Neutrophil (primary cell): ENCODE measurements around the gene CKS1B.
A peak's percentile ranks its signal among the peaks of the same experiment; 100 is the strongest.

Experiments
- H3K27ac ChIP-seq: fragments of 200-600 bp; sonication (generic); 2 replicates; pipeline ENCODE4 v1.5.1; 2016; ENCODE audit warnings: mild to moderate bottlenecking, moderate library complexity
- H3K27me3 ChIP-seq: fragments of 200-600 bp; sonication (generic); 2 replicates; pipeline ENCODE4 v1.6.0; 2016; ENCODE audit warnings: mild to moderate bottlenecking
- H3K36me3 ChIP-seq: fragments of 200-600 bp; sonication (generic); 2 replicates; pipeline ENCODE4 v1.5.1; 2017
- H3K4me1 ChIP-seq, 2 experiments: fragments of 200-600 bp in 1 of 2; sonication (generic) in 1 of 2; 1 replicate in 1 of 2; 2 replicates in 1 of 2; pipeline versions ENCODE4 v1.5.1 to v1.6.1; 2013 to 2016; ENCODE audit warnings: low read depth in 1 of 2, low read length in 1 of 2, mild to moderate bottlenecking in 1 of 2, moderate library complexity in 1 of 2; ENCODE audit not compliant: control insufficient read depth in 1 of 2, insufficient read depth in 1 of 2
- H3K4me3 ChIP-seq, 2 experiments: fragments of 200-600 bp in 1 of 2; sonication (generic) in 1 of 2; 1 replicate in 1 of 2; 2 replicates in 1 of 2; pipeline ENCODE4 v1.5.1; 2013 to 2016; ENCODE audit warnings: low read depth in 1 of 2, low read length in 1 of 2, mild to moderate bottlenecking in 1 of 2, moderate library complexity in 1 of 2
- H3K9me3 ChIP-seq: fragments of 200-600 bp; sonication (generic); 2 replicates; pipeline ENCODE4 v1.5.1; 2016
- TF ChIP-seq, protein P1 (sequence below): fragments of 200-600 bp; sonication (generic); IDR thresholded peaks from 2 replicates; pipeline ENCODE4 v1.5.1; 2016; ENCODE audit warnings: antibody characterized with exemption

CKS1B gene

DNA sequence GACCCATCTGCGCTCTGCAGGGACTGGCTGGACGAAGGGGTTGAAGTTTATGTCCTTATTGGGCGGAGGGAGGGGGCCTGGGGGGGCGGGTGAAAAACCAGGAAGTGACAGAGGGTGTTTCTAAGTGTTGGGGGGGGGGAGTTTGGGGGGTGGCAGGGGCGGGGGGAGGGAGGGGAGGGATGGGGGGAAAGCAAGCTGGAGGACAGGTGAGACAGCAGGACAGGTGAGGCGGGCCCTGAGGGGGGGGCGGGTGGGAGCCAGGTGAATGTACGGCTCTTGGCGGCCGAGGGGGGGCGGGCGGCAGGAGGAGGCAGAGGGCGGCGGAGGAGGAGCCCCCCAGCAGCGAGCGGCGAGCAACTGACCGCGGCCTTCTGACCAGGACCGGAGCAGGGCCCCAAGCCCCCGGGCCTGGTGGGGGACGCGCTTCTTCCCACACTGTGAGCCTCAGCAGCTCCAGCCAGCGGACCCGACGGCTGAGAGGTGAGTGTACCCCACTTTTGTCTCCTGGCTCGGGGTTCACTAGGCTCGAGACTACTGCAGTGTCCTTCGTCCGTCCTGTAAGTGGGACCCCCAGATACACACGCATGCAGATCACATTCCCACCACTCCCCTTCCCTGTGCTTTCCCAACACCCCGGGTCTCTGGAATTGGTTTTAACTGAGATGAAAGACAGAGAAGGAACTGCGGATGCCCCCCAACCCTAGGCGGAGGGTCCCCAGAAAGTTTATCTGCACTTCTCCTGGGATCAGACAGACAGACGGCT lies 28.2 kb downstream of the CKS1B start, which contains the start of gene ZBTB7B:
Gene ZBTB7B, plus strand, starts transcription at position 339 of the 763 bp plus-strand sequence. CDS start 11,859 bp downstream, outside the sequence.
- Histone ChIP-seq H3K4me3 (peak within 1 kb of the TSS; percentile 85 to 100), H3K36me3 (no peaks in the 10 kb centered on the region), H3K27me3 (no peaks in the 10 kb centered on the region), H3K9me3 (no peaks in the 10 kb centered on the region), H3K27ac (peak within 1 kb of the TSS; percentile 97), H3K4me1 (peaks cover 69 to 77% of the 10 kb centered on the region in 2 experiments)
- TF ChIP-seq, protein P1, sequence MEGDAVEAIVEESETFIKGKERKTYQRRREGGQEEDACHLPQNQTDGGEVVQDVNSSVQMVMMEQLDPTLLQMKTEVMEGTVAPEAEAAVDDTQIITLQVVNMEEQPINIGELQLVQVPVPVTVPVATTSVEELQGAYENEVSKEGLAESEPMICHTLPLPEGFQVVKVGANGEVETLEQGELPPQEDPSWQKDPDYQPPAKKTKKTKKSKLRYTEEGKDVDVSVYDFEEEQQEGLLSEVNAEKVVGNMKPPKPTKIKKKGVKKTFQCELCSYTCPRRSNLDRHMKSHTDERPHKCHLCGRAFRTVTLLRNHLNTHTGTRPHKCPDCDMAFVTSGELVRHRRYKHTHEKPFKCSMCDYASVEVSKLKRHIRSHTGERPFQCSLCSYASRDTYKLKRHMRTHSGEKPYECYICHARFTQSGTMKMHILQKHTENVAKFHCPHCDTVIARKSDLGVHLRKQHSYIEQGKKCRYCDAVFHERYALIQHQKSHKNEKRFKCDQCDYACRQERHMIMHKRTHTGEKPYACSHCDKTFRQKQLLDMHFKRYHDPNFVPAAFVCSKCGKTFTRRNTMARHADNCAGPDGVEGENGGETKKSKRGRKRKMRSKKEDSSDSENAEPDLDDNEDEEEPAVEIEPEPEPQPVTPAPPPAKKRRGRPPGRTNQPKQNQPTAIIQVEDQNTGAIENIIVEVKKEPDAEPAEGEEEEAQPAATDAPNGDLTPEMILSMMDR: no peak

DNA sequence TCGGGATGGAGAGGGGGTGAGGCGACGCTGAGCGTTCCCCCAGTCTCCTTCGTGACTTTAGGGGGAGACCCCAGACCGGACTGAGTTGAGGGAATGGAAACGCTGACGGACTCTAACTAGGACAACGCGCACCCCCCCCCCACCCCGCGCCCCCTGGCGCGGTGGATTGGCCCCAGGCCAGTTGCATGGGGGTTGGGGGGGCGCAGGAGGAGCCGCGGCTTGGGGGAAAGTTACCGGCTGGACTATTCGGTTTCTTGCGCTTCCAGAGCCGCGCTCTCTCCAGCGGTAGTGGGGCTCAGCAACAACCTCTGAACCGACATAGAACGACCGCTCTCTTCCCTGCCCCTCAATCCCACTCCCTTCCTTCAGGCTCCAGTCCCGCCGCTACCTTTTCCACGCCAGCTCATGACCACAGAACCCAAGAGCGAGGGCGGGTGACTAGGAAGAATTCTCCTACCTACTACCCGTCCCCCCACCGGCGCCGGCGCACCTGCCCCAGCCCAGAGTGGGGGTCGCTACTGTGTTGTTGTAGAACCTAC lies 28.8 kb downstream of the CKS1B start:
- Histone ChIP-seq H3K4me3 (peak overlapping the region; percentile 85 to 100), H3K9me3 (no peaks in the 10 kb centered on the region), H3K27me3 (no peaks in the 10 kb centered on the region), H3K36me3 (no peaks in the 10 kb centered on the region), H3K4me1 (peaks cover 69 to 77% of the 10 kb centered on the region in 2 experiments), H3K27ac (peak overlapping the region; percentile 97)
- TF ChIP-seq, protein P1: no peak

DNA sequence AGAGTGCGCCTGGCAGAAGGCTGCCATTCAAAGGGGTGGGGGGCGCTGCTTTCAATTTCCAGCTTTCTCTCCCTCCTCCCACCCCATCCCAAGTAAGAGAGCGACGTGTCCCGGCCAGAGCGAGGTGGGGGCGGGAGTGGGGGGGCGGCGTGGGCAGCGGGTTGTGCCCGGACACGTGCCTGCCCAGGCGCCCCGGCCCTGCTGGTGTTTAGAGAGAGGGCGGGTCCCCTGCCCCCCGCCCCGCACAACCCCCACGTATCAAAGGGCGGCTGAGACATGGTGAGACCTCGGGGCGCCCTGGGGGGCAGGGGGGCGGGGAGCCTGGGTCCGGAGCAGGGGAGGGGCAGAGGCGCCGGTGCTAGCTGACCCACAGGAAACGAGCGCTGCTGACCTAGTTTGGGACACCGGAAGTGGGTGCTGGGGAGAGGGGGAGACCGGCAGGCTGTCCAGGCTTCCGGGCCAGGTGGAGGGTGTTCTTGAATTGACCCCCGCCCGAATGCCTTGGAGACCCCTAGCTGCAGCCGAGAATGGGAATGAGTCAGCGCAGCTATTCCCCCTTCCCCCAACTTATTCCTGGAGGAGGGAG lies 29.4 kb downstream of the CKS1B start:
- H3K36me3 ChIP-seq: no peaks in the 10 kb centered on the region
- H3K4me3 ChIP-seq: peak overlapping the region; percentile 85 to 100
- TF ChIP-seq, protein P1: peak; percentile 7
- H3K4me1 ChIP-seq: peaks cover 68 to 79% of the 10 kb centered on the region in 2 experiments
- H3K27me3 ChIP-seq: no peaks in the 10 kb centered on the region
- peak overlapping the region; percentile 97 for H3K27ac ChIP-seq
- H3K9me3 ChIP-seq: no peaks in the 10 kb centered on the region

DNA sequence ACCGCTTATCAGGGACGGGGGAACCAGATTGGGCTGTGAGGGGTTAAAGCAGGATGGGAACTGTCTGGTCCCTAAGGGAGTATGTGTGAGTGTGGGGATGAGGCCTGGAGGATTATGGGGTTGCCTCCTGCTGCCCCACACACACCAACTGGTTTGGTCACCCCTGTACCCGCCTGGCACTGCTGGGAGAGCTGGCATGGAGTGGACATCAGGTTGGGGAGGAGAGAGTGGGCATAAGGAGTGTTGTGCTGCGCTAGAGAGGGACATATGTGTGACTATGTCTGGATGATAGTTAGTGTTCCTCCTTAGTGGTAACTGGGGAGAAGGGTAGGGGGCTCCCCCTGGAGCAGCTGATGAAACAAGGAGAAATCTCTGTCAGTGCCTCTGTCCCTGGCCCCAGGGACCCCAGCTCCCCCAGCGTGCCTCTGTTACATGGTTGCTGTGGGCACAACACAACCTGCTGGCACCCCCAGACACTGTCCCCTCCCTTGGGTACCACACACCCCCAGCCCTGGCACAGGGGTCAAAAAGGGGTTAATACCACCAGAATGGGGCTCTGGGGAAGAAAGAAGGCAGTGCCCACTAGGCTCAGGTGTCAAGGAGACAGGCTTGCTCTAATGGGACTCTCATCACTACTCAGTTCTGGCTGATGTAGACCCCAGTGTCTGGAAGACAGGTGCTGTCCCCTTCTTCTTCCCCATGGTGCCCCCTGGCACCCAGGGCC lies 30.0 kb downstream of the CKS1B start:
- Histone ChIP-seq H3K36me3 (no peaks in the 10 kb centered on the region), H3K4me3 (peak overlapping the region; percentile 85 to 100), H3K4me1 (peaks cover 68 to 79% of the 10 kb centered on the region in 2 experiments), H3K27ac (peak overlapping the region; percentile 97), H3K27me3 (no peaks in the 10 kb centered on the region), H3K9me3 (no peaks in the 10 kb centered on the region)
- TF ChIP-seq, protein P1: no peak
